ENCODE results near the gene NUP188.

Gene NUP188

GRCh38 chr9:128947527-128948301 is at the start of gene NUP188, which contains the start of gene DOLK:
TSS of gene NUP188 (plus strand) at chr9:128947699. CDS start at chr9:128947720, 21 bp downstream.
TSS of gene DOLK (minus strand) at chr9:128947603. CDS start at chr9:128947303, 300 bp downstream.
- DNase-seq, result peak; percentile 95 to 98
- TF ChIP-seq GATA1 (IDR thresholded peaks at IDR 0.05; ENCODE audit: low read depth, low read length), result no peak
- peak; percentile 88 for TF ChIP-seq POLR2A (IDR thresholded peaks at IDR 0.05; ENCODE audit: low read length)

GRCh38 chr9:128898382-128898781 is 49.1 kb upstream of the NUP188 start:
- DNase-seq, result no peak
- TF ChIP-seq GATA1 (IDR thresholded peaks at IDR 0.05; ENCODE audit: low read depth, low read length) (no peak), POLR2A (IDR thresholded peaks at IDR 0.05; ENCODE audit: low read length) (no peak)

- DNase-seq, result no peak
- no peak for TF ChIP-seq GATA1 (IDR thresholded peaks at IDR 0.05; ENCODE audit: low read depth, low read length)
- TF ChIP-seq POLR2A (IDR thresholded peaks at IDR 0.05; ENCODE audit: low read length), result no peak
Measured at GRCh38 chr9:128898845-128899565, 48.5 kb upstream of the NUP188 start.

- TF ChIP-seq GATA1 (IDR thresholded peaks at IDR 0.05; ENCODE audit: low read depth, low read length), result no peak
- no peak for TF ChIP-seq POLR2A (IDR thresholded peaks at IDR 0.05; ENCODE audit: low read length)
- DNase-seq, result peak in 1 of 2 experiments; percentile 29
Measured at GRCh38 chr9:128899566-128900322, 47.8 kb upstream of the NUP188 start.

GRCh38 chr9:128901379-128901778 is 46.1 kb upstream of the NUP188 start:
- no peak for TF ChIP-seq POLR2A (IDR thresholded peaks at IDR 0.05; ENCODE audit: low read length)
- no peak for TF ChIP-seq GATA1 (IDR thresholded peaks at IDR 0.05; ENCODE audit: low read depth, low read length)

GRCh38 chr9:128901822-128902221 is 45.7 kb upstream of the NUP188 start:
- DNase-seq, result no peak
- no peak for TF ChIP-seq GATA1 (IDR thresholded peaks at IDR 0.05; ENCODE audit: low read depth, low read length)
- TF ChIP-seq POLR2A (IDR thresholded peaks at IDR 0.05; ENCODE audit: low read length), result no peak

More at GRCh38 chr9:128901379-128901778, 46.1 kb upstream of the NUP188 start:
- DNase-seq, result no peak

- no peak for DNase-seq
- TF ChIP-seq POLR2A (IDR thresholded peaks at IDR 0.05; ENCODE audit: low read length) (peak; percentile 22), GATA1 (IDR thresholded peaks at IDR 0.05; ENCODE audit: low read depth, low read length) (no peak)
Measured at GRCh38 chr9:128902351-128903078, 45.0 kb upstream of the NUP188 start.

GRCh38 chr9:128903079-128903461 is 44.4 kb upstream of the NUP188 start:
- DNase-seq, result no peak
- no peak for TF ChIP-seq GATA1 (IDR thresholded peaks at IDR 0.05; ENCODE audit: low read depth, low read length)
- no peak for TF ChIP-seq POLR2A (IDR thresholded peaks at IDR 0.05; ENCODE audit: low read length)

- TF ChIP-seq GATA1 (IDR thresholded peaks at IDR 0.05; ENCODE audit: low read depth, low read length) (no peak), POLR2A (IDR thresholded peaks at IDR 0.05; ENCODE audit: low read length) (no peak)
- DNase-seq, result no peak
Measured at GRCh38 chr9:128903871-128904620, 43.5 kb upstream of the NUP188 start.

- no peak for DNase-seq
- TF ChIP-seq POLR2A (IDR thresholded peaks at IDR 0.05; ENCODE audit: low read length), result no peak
- TF ChIP-seq GATA1 (IDR thresholded peaks at IDR 0.05; ENCODE audit: low read depth, low read length), result no peak
Measured at GRCh38 chr9:128905964-128906363, 41.5 kb upstream of the NUP188 start.

- DNase-seq, result no peak
- no peak for TF ChIP-seq GATA1 (IDR thresholded peaks at IDR 0.05; ENCODE audit: low read depth, low read length)
- no peak for TF ChIP-seq POLR2A (IDR thresholded peaks at IDR 0.05; ENCODE audit: low read length)
Measured at GRCh38 chr9:128906741-128907140, 40.8 kb upstream of the NUP188 start.

GRCh38 chr9:128908372-128908771 is 39.1 kb upstream of the NUP188 start:
- DNase-seq, result no peak
- no peak for TF ChIP-seq GATA1 (IDR thresholded peaks at IDR 0.05; ENCODE audit: low read depth, low read length)

- no peak for DNase-seq
- no peak for TF ChIP-seq POLR2A (IDR thresholded peaks at IDR 0.05; ENCODE audit: low read length)
- TF ChIP-seq GATA1 (IDR thresholded peaks at IDR 0.05; ENCODE audit: low read depth, low read length), result no peak
Measured at GRCh38 chr9:128909859-128910258, 37.6 kb upstream of the NUP188 start.
